GM15510 (cell line): ENCODE measurements around the gene DUSP7.

Source experiments
- POLR2A ChIP-seq: IDR thresholded peaks from 3 replicates; pipeline ENCODE4 v1.6.1; 2011; ENCODE audit warnings: borderline replicate concordance; ENCODE audit not compliant: insufficient read length; ENCODE audit errors: extremely low read depth

DUSP7 gene, protein sequence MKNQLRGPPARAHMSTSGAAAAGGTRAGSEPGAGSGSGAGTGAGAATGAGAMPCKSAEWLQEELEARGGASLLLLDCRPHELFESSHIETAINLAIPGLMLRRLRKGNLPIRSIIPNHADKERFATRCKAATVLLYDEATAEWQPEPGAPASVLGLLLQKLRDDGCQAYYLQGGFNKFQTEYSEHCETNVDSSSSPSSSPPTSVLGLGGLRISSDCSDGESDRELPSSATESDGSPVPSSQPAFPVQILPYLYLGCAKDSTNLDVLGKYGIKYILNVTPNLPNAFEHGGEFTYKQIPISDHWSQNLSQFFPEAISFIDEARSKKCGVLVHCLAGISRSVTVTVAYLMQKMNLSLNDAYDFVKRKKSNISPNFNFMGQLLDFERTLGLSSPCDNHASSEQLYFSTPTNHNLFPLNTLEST

DNA sequence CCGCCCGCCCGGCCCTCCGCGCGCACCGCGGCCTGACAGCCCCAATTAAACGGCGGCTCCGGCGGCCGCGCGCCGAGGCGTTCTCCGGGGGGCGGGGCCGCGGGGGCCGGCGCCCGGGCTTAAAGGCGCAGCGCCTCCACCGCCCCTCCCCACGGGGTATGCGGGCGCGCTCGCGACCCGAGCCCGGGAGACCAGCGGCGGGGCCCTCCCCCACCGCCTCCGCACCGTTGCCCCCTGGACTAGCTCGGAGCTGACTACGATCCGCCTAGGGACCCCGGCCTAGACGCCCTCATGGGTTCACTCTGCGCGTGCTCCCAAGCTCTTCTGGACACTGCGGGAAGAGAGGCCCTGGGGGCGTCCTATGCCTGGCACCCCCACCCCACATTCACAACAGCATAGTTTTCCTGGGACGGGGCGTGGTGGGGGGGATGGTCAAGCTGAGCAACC is at the start of gene DUSP7:
Gene DUSP7 (minus strand): TSS at position 51 of the 447 bp plus-strand sequence. CDS start 205 bp downstream, outside the sequence.
- TF ChIP-seq POLR2A = peak; percentile 37

DNA sequence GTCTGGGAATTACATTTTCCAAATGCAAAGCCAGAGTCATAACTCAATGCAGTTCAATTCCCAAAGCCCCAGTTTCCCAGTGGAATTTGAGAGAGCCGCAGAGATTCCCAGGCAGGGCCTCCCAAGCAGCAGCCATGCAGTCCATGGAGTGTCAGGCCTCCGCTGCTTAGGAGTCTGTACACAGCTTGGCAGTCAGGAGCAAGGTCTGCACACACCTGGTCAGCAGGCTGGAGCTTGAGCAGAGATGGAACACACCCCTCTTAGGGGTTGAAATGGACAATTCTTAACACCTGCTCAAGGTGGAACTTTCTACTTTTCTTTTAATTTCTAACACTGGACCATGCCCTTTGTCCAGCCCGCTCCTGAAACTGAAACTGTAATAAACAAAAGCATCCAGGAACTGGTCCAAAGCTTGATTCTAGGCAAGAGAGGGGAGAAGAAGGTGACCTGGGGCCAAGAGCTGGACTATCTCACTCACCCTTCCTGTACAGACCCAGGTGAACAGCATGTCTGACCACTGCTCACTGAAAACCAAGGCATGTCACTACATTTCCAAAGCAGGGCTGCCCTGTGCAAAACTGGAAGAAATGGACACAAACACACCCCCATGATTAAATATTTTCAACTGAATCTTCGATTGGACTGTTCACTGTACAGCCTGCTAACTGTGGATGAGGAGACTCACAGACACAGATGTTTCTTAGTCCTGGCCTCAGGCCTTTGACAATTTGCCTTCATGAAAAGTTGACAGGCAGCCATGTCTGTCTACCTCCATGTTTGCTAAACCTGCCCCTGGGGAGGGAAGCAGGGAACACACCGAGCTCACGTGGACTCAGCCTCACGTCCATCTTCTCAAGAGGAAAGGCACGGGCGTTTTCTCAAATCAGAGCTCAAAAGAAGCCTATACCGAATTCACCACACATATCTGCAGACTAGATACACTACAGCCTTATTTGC is 48.6 kb upstream of the DUSP7 start:
- no peak for TF ChIP-seq POLR2A

DNA sequence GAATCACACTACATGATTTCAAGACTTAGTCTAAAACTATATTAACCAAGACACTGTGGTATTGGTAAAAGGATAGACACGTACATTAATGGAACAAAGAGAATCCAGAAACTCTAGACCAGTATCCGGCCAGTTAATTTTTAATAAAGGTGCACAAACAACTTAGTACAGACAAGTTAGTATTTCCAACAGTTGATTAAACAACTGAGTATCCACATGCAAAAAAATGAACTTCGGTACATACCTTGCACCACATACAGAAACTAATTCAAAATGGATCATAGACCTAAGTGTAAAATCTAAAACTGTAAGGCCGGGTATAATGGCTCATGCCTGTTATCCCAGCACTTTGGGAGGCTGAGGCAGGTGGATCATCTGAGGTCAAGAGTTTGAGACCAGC is 46.6 kb upstream of the DUSP7 start:
- TF ChIP-seq POLR2A = no peak

DNA sequence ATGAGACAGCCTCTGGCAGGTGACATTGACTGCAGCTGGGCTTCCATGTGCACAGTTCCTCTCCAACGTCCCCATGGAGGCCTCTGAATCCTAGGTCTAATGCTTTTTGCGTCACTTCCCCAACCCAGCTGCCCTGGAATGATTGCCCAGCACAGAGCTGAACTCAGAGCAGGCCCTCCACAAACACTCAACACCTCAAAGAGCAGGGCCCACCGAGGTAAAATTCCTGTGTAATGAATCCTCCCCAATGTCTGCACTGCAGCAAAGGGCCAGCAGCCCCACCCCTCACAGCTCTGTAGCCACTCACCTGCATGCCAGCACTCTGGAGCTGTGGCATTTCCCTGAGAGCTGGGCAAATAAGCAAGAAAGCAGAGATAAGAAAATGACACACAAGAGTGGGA is 42.6 kb upstream of the DUSP7 start:
- no peak for TF ChIP-seq POLR2A

DNA sequence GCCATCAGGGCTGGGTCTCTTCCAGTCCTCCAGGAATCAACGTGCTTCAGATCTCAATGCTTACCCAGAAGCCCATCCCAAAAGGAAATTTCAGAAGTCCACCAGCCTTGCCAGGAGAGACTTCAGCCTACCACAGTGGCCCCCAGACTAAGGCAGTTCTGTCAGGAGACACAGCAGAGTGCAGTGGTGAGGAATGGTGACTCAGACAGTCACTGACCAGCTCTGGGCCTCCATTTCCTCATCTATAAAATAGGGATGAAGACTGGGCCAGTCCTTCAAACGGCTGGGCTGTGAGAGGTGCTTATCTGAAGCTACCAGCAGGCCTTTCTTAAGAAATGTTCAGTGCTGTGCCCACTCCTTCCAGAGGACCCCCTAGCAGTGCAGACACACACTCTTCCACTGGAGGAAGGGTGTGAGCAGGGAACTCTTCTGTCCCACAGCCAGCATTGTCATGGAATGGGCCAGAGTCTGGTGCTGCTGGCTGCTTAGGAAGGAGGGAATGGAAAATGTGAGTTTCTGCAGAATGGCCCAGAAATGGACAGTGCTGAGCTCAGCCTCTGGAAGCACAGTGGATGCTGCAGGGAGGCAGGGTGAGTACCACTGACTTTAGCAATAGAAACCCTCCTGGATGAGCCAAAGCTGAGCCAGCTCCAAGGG is 41.6 kb upstream of the DUSP7 start:
- TF ChIP-seq POLR2A = no peak

DNA sequence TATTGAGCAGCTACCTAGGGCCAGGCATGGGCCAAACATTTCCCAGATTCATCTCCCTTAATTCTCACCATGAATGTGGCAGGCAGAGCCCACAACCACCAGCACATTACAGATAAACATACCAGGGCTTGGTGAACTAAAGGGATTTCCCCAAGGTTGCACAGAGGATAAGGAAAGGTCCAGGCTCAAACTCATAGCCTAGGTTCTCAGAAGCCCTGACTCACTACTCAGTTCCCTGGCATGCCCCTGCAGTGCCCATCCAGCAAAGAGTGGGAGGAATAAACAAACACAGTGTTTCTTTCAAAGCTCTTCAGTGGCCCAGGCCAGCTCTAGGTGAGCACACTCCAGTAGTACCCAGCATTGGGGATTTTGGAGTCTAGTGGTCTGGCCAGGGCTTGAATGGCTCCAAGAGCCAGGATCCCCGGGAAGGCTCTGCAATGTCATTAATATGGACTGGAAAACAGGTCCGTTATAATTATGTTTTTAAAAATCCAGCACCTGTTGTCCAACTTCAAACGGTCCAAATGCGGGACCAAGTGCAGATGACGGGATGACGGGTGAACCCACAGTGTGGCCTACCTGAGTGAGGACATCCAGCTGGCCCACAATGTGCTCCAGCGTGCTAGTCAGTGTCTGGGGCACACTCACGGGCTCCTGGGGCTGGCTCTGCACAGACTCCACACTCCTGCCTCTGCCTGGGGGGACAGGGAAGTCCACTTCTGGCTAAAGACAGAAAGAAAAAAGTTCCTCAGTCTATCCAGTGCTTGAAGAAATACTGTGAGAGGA is 39.8 kb upstream of the DUSP7 start:
- TF ChIP-seq POLR2A = no peak

DNA sequence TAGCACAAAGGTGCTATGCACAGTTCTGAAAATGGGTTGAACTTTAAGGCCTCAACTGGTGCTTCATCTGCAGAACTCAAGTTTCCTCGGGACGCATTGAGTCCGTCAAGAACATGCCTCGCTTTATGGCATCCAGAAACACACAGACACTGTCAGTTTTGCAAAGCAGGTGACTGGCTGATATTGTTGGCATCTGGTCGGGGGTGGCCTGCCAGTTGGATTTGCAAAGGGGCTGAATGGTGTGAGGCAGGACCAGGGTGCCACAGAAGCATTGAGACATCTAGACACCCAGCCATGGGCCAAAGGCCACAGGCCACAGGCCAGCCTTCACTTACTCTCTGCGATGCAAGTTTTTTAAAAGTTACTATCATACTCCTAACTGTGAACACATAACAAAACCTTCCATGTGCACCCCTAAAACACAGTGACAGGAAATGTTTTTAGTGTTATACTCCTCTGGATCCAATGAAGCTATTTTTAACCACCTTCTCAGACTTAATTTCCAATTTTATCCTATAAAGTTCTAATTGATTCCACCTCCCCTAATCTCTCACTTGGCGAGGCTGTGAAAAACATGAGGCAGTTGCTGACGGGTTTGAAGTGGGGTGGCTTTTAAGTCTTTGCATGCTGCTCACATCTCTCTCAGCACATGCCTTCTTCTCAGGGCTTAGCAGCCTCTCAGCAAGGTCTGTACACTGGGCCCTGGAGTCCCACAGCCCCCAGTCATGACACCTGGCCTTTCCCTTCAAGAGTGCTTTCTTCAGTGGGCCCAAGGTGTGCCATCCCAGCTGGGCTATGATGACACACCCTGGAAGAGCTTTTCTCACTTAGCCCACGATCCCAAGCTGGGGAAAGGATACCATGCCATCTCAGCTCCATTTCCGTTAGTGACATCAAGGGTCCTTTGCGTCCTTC is 38.5 kb upstream of the DUSP7 start:
- TF ChIP-seq POLR2A = no peak

DNA sequence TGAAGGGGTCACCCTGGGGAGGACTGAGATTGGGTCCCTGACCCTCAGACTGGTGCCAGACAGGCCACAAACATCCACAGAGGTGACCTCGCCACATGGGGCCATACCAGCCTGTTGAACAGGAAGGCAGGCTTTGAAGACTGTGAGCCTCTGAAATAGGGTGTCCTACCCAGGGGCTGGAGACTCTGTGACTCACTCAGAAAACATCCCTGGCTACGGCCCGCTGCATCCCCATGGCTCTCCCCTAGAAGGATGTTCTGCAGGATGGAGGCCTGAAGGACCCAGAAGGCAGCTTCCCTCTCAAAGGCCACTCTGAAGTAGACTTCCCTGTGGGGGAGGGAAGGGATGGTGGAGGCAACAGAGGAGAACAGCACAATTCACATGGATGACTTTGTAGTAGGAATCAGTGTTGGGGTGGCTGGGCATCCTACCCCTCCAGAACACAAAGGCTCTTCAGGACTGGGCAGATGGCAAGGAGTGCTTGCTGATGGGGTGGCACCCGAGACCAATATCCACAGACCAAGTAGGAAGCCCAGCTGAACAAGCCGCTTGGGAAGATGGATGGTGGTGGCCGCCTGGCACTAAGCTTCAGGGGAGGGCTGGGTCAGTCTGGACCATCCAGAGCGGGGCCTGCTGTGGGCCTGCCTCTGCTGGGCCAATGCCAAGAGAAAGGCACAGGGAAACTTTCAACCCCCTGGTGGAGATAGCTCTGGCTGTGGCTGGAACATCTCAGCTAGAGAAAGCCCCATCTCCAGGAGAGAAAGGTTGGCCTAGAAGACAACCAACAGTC is 37.6 kb upstream of the DUSP7 start:
- TF ChIP-seq POLR2A = no peak

DNA sequence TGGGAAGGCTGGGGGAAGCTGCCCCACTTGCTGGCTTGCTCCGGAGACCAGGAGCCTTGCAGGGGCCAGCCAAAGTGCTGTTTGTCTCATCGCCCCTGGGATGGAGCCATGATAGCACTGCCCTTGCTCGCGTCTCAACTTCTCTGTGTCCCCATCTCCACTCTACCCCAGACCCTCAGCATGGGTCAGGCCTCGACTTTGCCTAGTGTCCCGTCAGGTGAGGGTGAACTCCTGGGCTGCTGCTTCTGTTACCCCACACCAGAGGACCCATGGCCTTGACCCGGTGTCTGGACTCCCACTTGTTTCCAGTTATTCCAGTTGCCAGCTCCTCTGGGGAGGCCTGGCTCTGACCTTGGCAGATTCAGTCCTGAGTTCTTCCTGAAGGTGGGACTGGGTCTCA is 36.5 kb upstream of the DUSP7 start:
- no peak for TF ChIP-seq POLR2A

DNA sequence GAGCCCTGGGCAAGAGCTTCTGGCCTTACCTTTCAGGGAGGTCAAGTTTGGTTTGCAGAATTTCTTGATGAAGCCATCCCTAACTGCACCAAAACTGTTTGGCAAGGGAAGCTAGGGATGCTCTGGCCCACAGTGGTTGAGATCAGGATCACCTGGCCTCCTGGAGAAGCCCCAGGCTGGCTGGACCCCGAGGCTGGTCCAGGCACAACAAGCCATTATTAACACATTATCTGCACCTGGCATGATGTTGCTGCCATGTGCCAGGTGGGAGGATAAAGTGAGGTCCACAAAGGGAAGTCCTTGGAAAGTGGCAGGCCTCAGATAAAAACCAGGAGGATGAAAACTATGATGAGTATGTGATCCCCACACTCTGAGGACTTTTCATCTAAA is 35.9 kb upstream of the DUSP7 start:
- no peak for TF ChIP-seq POLR2A

DNA sequence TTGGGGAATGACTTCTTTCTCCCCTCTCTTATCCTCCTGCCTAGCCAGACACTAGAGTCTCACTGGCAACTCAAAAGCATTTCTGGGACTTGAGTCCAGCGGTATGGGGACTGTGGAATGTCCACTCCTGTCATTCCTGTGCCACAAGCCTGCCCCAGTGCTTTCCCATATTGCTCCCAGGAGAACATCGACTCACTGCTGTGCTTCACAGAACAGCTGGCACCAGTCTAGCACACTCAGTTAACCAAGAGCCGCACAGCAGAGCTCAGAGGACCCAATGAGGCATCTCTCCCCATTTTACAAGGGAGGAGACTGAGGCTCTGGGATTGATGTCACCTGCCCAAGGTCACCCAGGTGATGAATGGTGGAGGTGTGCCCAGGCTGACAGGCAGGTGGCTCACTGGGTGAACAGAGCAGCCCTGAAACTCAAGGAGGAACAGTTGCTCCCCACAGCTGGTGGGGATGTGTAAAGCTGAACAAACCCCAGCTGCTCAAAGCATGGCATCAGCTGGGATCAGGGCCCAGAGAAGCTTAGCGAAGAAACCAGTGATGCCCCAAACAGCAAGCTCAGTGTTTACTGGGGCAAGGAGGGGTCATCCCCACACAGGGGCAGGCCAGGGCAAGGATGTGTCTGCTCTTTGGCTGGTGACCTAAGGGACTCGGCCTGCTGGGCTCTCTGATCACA is 35.4 kb upstream of the DUSP7 start:
- no peak for TF ChIP-seq POLR2A

DNA sequence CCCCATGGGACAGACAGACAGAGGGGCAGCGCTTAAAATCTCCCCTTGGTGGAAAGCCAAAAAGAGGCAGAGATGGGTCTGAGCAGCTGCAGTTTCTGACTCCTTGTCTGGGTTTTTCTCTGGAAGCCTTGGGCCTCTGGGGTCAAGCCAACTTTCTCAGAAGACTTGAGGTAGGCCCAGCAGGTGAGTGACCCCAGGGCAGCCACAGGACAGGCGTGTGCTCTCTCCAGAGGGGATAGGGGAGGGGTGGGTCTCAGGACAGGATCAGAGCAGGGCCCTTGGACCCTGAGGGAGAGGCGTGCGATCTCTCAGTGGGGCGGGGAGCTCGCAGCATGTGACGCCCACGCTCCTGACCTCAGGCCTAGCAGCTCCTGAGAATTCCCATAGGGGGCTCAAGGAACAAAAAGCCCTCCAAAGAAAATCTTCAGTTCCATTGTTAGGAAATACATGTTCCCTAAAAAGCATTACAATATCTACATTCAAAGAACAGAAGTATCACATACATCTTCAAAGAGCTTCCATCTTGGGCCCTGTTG is 34.6 kb upstream of the DUSP7 start:
- TF ChIP-seq POLR2A = no peak
